NCI-H1092 treated with DMSO at 0.1 percent for 48 hours (cell line): ENCODE results near the gene DBNL.

ENCODE experiments used
- DNase-seq: peaks from one replicate; lab custom pipeline; 2025; lab: John Stamatoyannopoulos, UW

DBNL gene

DNA sequence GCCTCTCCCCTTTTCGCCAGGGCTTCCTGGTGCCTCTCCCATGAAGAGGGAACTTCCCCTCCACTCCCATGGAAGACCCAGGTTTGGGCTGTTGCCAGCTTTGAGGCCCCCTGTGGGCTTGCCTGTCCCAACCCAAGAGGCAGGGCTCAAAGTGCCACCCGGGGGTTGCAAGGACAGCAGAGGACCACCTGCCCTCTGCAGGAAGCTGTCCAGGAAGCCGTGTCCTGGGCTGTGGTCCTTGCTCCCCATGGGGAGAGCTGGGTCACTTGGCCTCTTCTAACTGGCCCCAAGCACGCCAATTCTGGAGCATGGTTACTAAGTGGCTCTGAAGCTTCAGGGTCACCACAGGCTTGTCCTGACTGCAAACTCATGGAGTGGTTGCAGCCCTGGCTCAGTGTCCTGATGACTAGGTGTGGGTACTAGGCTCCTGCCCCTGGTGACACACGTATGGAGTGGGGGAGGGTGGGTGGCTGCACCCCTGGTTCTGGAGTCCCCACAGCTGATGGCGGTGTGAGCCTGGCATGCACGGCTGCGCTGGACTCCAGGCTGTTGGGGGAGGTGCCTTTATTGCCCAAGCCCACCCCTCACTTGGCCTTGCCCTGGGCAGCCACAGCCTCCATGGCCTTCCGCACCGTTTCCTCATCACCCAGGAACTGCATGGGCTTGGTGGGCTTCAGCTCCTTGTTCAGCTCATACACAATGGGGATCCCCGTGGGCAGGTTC is 17.8 kb downstream of the DBNL start:
- DNase-seq: no peak

DNA sequence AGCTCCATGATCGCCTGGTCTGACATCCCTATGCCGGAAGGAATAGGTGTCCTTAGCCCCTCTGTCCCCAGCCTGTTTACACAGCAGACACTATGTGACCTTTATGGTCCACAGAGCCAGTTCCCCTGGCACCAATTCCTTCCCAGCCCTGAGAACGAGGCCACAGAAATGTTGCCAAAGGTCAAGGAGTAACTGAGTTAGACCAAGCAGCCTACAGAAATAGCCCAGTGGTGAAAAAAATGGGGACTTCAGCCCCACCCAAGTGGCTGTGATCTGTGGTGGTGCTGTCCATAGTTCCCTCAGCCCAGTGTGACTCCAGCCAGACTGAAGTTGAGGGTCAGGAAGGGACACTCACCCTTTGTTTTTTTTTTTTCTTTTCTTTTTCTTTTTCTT is 18.4 kb downstream of the DBNL start:
- DNase-seq: no peak

GRCh38 chr7:44063547-44063893 is 19.0 kb downstream of the DBNL start:
- no peak for DNase-seq

GRCh38 chr7:44063894-44064651 is 19.6 kb downstream of the DBNL start:
- no peak for DNase-seq

GRCh38 chr7:44064791-44065430 is 20.4 kb downstream of the DBNL start:
- no peak for DNase-seq

DNA sequence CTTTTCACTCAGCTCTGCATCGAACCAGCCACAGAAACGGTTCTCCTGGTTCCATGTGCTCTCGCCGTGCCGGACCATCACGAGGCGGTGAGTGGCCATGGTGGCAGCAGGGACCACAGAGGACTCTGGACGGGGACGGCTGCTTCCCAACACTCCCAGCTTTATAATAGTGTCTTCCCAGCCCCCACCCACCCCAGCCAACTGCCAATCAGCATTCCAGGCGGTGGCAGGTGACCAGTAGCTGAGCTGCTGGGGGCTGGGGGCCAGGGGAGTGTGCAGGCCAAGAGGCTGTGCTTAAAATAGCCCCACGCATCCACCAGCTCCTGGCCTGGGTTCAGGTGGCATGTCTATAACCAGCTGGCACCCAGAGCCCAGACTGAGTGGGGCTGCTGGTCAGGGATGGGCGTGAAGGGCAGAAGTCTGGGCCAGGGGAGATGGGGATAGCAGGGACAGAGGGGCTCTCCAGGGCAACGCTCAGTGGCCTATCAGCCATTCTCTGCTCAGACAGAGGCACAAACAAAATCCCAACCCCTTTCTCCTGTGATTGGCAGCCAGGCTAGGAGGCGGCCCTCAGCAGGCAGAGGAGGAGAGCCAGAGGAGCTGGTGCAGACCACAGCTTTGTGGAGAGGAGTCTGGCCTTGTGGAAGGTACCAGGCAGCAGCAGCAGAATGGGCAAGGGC is 21.1 kb downstream of the DBNL start, which contains the start of gene PGAM2:
Gene PGAM2, minus strand, starts transcription at position 137 of the 680 bp plus-strand sequence. Its CDS starts 38 bp downstream, at position 99.
- DNase-seq: peak; percentile 27

- DNase-seq: no peak
These were observed 21.6 kb downstream of the DBNL start for GRCh38 chr7:44066111-44066460.

- no peak for DNase-seq
These were observed 22.1 kb downstream of the DBNL start for GRCh38 chr7:44066494-44067063.

- DNase-seq: peak; percentile 19
These were observed 22.8 kb downstream of the DBNL start for GRCh38 chr7:44067064-44067951.

- DNase-seq: peak; percentile 26
These were observed 23.6 kb downstream of the DBNL start for GRCh38 chr7:44068054-44068453.

- no peak for DNase-seq
These were observed 27.3 kb downstream of the DBNL start for GRCh38 chr7:44071726-44072363.

- peak; percentile 81 for DNase-seq
These were observed 28.1 kb downstream of the DBNL start for GRCh38 chr7:44072364-44073231.

GRCh38 chr7:44073664-44074348 is 29.3 kb downstream of the DBNL start:
- DNase-seq: no peak

GRCh38 chr7:44074349-44074695 is 29.8 kb downstream of the DBNL start:
- no peak for DNase-seq

- no peak for DNase-seq
These were observed 31.0 kb downstream of the DBNL start for GRCh38 chr7:44075296-44076075.

GRCh38 chr7:44076101-44076895 is 31.8 kb downstream of the DBNL start:
- no peak for DNase-seq

GRCh38 chr7:44077061-44077460 is 32.6 kb downstream of the DBNL start:
- no peak for DNase-seq

- DNase-seq: no peak
These were observed 33.2 kb downstream of the DBNL start for GRCh38 chr7:44077681-44078091.
